Activated CD8-positive, alpha-beta memory T cell treated with anti-CD3 and anti-CD28 coated beads, Interleukin-2, amount 50 U/mL, for 24 hours (primary cell): ENCODE data around the gene TM2D1.
"Not testable (repeated sequence)": the region's sequence is repeated elsewhere in the genome, so short reads cannot be mapped to it uniquely, and the experiment has no call there.

Experiments
- DNase-seq: peaks from one replicate; pipeline ENCODE4 v3.0.0-alpha.2; 2020; ENCODE audit errors: extremely low read depth

Gene TM2D1

DNA sequence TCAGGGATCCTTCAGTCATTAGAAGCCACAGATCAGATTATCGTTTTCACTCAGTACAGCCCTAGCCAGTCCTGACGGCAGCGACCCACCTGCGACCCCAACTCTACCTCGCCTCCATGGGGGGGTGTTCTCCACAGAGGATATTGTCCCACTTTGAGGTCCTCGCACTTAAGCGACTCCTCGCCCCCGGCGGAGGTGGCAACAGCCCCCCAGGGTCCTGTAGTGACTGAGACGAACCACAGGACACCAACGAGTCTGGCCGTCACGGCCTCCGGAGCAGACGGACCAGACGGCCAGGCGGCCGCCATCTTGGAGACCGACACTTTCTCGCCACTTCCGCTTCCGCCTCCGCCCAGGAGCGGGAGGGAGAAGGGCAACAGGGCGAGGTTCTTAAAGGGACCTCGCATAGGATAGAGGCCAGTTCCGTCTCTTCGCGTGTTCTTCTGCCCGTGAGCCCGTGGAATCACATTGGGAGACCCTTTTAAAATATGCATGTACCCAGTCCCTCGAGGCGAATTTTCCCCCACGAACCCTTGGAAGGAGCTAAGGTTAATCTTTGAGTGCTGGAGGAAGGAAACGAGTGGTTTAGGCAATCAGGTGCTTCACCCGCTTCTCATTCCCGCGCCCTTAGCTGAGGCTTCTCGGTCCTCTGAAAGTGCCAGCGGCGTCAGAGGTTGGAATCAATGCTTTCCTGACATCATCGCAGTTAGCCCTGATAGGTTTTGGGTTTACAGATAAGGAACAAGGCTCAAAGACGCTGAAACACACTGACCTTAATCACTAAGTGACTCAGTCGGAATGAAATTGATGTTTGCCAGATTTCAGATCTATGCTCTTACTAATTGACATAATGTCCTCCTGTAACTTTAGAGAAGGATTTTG lies at the start of gene TM2D1:
TM2D1 (minus strand) TSS at position 329 of the 882 bp plus-strand sequence; CDS start at position 308, 21 bp downstream.
- peak; percentile 75 for DNase-seq

DNA sequence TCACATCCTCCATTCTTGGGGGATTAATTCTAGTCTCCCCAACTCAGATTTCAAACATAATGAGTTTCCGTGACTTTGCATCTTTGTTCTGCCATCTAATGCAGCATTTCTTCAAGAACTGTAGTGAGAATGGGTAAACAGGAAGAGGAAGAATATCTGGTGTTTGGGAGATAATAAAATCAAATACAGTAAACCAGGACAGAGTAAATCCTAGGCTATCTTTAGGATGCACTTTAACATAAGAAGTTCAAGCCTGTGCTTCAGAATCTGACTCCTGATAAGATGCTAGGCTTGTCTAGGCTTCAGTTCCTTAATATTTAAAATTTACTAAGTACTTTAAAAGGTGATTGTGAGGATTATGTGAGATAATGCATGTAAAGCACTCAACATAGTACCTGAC lies 45.2 kb upstream of the TM2D1 start:
- DNase-seq, result no peak

DNA sequence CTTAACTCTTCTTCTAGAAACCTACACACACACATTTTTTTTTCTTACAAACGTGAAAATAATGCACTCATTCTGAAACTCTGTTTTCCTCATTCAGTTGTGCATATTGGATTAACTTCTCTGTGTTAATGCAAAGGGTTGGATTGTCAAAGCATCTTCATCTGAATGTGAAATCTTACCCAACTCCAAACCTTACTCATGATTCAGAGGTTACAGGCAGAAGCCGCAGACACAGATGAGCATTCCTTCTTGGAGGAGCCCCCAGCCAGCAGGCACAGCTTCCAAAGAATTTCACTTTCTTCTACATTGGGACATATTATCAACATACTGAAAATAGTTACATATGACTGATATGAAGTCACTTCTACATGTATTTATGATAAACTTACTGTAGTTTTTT lies 33.0 kb upstream of the TM2D1 start:
- DNase-seq, result no peak

DNA sequence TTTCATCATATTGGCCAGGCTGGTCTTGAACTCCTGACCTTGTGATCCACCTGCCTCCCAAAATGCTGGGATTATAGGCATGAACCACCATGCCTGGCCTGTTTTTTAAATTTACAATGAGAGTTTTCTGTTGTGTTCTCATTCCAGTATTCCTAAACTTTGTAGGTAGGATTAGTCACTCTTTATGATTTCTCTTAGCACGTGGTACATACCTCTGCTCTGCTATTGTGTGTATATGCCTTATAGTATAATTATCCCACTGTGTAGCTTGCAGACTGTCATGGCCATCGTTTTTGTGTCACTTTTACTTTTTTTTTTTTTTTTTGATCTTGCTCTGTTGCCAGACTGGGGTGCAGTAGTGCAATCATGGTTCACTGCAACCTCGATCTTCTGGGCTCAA lies 31.8 kb upstream of the TM2D1 start:
- no peak for DNase-seq

DNA sequence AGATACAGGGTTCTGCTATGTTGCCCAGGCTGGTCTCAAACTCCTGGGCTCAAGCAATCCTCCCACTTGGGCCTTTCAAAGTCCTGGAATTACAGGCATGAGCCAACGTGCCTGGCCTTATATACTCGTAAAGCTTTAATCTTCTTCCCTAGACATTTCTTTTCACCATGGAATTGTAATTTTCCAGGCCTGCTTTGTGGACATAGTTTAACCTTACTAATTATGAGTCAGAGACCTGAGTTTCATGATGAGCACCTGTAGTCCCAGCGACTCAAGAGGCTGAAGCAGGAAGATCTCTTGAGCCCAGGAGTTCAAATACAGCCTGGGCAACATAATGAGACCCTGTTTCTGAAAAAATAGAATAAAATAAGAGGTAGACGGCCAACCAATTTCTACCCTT lies 29.6 kb upstream of the TM2D1 start:
- DNase-seq, result no peak

DNA sequence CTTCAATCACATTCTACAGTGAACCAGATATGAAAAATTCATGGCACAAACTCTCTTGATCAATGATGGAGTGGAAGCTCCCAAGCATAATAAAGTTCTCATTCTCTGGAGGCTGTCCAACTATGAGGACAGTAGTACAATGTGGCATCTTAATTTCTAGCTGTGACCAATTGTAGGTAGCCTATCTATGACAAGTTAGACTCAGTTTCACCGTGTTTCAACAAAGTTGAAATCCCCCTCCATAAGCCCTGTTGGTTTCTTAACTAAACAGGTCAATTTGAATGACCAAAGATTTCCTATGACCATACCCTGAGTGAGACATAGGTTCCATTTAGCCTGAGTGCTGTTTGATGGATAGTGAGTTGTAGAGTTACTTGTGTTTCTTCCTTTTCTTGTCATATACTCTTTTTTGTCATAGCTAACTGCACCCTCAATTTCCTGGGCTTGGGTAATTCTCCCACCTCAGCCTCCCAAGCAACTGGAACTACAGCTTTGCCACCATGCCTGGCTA lies 29.1 kb upstream of the TM2D1 start:
- DNase-seq, result no peak

DNA sequence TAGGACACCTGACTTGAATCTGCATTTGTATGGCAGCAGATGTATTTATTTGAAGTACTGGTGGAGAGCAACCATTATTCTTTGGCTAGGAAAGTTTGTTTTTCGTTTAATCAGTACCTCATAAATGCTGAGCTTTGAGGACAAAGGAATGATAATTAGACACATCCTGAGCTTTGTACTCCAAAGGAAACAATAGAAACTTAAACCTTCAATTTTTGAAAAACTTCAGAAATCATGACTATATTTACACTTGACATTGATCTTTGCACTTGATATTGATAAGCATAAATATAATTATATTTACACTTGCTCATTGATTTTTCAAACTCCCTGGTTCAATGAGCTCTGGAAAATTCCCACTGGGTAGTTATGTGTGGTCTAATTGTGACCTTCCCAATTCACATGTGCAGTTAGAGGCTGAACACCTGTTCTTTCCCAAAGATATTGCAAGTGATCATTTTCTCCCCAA lies 28.0 kb upstream of the TM2D1 start:
- no peak for DNase-seq

DNA sequence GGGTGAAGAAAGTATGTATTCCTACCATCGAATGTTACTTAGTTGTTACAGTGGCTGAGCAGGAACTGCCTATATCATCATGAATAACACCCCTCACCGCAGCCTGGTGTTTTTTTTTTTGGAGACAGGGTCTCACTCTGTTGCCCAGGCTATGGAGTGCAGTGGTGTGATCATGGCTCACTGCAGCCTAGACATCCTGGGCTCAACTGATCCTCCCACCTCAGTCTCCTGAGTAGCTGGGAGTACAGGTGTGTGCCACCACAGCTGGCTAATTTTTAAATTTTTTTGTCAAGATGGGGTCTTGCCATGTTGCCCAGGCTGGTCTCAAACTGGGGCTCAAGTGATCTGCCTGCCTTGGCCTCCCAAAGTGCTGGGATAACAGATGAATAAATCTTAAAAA lies 24.6 kb upstream of the TM2D1 start:
- no peak for DNase-seq

DNA sequence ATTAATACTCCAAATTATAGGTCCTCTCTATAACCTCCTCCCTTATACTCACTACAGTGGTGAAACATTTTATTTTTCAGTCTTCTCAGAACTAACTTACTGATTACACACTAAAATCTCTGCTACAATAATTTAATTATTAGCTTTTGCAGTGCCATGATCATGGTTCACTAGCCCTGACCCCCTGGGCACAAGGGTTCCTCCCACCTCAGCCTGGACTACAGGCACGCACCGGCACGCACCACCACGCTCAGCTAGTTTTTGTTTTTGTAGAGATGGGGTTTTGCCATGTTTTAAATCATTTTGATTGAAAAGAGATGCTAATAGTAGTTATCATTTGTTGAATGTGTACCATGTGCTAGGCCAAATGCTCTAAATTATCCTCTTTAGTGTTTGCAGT lies 23.6 kb upstream of the TM2D1 start:
- no peak for DNase-seq

DNA sequence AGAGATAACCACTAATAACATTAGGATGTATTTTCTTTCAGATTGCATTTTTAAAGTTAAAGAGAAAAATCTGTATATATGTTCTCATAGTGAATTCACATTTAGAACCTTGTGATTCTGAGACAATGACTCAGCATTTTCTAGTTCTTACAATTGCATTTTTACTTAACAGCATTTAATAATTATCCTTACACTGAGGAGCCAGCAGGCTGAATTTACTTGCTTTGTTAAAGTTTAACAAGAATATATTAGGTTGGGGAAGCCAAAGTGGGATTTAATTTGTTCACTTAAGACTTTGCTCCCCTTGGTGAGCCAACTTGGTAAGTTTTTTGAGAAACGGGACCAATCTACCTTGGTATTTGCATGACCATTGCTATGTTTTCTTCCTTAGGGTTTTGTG lies 21.9 kb upstream of the TM2D1 start:
- no peak for DNase-seq

DNA sequence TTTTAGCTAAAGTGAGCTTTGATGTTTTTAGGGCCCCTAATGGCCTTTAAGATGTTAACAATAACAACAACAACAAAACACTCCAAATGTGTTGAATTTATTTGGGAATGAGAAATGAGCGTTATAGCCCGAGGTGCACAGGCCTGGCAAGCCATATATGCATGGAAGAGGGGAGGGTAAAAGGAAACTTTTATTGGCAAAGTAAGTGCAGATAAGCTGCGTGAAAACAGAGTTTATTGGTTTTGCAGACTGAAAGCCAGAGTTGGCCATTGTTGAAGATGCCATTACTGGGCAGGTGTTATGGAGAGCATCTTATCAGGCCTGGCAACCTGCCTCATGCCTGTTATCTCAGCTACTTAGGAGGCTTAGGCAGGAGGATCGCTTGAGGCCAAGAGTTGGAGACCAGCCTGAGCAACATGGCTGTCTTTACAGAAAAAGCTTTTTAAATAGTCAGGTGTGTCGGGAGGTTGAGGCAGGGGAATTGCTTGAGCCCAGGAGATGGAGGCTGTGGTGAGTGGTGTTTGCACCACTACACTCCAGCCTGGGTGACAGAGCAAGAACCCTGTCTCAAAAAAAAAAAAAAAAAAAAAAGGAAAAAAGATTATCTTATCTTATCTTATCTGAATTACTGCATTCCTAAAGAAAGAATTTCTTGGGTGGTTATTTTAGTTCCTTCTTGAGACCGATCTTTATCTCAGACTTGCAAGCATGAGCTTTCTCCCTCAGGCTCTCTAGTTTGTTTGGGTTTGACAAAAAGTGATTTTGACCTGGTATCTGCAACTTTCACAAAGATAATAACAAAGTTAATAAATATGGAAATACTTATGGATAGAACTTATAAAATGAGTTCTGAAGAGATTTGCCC lies 19.0 kb upstream of the TM2D1 start:
- DNase-seq, result no peak

DNA sequence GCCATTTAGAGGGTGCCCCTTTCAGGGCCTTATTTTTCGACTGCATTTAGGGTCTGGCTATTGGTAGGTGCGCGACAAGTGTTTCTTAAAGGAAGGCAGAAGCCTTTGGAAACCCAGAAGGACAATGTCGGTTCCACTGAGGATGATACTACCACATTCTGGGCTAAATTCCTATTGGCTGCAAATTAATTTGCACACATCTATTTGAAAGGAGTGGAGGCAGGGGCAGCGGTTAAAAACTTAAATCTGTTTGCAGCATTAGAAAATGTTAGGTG lies 18.4 kb upstream of the TM2D1 start:
- no peak for DNase-seq

DNA sequence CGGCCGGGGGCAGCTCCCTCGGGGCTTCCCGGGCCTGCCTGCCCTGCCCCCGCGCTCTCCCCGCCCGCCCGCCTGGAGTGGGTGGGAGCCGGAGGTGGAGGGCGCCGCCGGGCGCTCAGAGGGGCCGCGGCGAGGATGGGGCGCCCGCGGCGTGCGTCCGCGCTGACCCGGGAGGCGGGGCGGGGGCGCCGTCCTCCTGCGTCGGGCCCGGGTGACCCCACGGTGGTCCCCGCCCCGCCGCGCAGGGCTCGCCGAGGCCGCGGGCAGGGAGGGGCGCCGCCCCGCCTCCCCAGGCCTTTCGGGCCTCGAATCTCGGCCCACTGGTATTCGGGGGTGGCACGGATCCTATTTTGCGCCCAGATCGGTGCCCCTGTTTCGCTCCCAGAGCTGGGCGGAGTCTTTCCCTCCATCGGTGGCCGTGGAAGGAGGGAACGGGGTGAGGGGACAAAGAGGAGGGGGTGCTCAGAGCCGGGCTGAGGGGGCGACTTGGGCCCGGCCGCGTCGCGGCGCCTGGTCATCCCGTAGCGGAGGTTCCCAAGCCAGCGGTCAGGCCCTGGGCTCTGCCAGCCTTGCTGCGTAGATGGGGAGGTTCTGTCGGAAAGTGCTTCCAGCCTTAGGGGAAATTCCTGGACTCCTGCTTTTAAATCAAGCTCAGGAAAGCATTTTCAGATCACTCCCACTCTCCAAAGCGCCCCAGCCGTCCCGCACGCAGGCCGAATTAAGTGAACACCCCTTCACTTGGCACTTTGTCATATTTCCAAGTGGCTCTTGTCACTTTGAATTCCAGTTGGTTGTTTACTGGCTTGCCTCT lies 17.9 kb upstream of the TM2D1 start:
- no peak for DNase-seq

DNA sequence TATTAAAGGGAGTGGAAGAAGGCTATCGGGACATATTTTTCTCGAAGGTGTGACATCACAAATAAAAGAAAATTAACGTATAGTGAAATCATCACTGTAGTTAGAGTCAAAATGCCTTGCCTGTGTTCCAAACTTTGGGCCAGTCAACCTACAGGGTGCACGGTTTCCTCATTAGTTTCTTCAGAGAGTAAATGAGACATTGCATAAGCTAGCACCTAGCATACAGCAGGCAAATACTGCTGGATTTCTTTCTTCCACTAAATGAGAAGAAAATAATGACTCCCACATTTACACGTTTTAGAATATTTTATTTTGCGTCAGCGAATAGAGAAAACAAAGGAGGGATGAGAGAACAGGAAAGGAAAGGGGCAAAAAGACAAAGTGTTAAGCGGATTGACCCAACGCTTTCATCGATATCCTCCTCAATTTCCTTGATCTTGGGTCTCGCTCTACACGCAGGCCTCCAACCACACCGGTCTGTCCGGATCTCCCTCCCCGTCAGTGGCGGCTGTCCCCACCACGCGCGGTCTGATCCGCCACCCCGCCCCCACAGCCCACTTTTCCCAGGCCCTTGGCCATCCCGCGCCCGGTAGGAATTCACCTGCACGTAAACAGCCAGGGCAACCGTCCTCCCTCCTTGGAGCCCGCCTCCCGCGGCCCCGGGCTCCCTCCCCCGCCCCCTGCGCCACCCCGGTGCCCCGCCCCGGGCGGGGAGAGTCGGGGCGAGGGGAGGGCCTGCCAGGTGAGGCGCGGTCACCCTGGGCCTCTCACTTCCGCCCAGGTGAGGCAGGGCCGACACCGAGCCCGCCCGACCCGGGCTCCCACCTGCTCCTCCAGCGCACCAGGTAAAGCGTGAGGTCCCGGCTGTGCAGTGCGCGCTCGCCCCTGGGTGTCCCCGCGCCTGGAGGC lies 17.0 kb upstream of the TM2D1 start, which contains the start of gene PATJ:
PATJ (plus strand) TSS at position 770 of the 909 bp plus-strand sequence. CDS start 20,413 bp downstream, outside the sequence.
- DNase-seq, result peak; percentile 13

DNA sequence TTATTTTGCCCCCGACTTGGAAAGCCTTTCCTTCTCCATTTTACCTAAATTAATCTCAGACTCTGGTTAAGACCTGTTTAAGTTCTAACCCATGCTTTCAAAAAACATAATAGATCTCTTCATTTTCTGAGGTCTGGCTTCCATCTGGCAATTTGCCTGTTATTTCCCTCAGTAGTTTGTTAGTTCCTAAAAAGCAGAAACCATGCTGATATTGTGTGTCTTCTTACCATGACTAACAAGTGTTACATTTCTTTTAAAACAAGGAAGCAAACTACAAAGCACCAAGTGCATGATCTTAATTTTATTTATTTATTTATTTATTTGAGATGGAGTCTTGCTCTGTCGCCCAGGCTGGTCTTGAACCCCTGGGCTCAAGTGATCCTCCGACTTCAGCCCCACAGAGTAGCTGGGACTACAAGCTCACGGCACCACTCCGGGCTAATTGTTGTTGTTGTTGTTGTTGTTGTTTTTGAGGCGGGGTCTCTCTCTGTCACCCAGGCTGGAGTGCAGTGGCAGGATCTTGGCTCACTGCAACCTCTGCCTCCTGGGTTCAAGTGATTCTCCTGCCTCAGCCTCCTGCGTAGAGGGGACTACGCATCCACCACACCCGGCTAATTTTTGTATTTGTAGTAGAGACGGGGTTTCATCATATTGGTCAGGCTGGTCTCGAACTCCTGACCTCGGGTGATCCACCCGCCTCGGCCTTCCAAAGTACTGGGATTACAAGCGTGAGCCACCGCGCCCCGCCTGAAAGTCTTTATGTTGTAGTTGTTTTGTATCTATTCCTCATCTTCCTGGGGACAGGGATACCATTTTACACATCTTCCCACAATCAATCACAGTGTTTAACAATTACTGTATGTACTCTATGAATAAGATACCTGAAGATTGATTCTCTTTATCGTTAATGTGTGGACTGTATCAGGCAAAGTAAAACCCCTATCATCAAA lies 16.1 kb upstream of the TM2D1 start:
- DNase-seq, result no peak

DNA sequence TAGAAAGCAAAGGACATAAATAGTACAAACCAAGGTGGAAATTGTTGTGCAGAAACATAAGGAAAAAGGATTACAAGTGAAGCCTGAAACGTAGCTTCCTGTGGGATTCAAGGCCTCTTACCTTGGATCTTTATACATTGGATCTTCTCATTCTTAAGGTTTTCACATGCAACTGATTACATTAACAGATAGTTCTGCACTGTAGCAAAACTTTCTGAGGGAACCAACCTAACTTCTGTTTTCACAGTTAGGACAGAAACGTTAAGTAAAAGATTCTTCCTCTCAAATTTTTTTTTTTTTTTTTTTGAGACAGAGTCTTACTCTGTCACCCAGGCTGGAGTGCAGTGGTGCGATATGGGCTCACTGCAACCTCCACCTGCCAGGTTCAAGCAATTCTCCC lies 7.8 kb upstream of the TM2D1 start:
- DNase-seq, result no peak

DNA sequence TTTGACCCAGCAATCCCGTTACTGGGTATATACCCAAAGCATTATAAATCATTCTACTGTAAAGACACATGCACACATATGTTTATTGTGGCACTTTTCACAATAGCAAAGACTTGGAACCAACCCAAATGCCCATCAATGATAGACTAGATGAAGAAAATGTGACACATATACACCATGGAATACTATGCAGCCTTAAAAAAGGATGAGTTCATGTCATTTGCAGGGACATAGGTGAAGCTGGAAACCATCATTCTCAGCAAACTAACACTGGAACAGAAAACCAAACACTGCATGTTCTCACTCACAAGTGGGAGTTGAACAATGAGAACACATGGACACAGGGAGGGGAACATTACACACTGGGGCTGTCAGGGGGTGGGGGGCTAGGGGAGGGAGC lies 5.7 kb upstream of the TM2D1 start:
- DNase-seq, result not testable (repeated sequence)

DNA sequence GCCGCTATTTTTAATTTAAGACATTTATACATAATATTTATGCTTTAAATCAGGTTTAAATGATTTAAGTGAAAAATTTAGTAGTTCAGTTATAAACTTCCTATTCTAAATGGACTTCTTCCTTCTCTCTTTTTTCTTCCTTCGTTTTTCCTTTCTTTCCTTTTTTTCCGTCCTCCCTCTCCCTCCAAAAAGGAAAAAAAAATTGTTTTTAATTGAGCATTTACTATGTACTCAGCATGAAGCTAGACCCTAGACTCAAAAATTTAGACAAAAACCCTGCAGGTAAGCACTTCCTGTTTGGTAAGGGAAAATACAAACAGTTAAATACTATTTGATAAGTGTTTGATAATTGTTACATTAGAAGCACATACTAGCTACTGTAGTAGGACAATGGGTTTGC lies 2.6 kb upstream of the TM2D1 start:
- no peak for DNase-seq

DNA sequence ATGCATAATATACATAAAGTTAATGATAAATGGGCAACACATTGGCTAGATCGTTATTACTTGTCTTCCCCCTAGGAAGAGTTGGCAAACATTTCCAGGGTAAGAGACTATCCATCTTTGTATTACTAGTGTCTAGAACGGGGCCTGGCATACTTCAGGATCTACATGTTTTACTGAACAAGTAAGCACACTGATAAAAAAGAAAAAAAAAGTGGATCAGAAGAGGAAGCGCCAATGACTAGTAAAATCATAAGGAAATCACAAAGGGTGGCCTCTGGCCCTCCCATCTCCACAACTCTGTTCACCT lies 482 bp downstream of the TM2D1 start:
- DNase-seq, result no peak
